Smooth muscle cell (in vitro differentiated cells): Measurements from ENCODE around the gene ASTN2. TPM values are rescaled to one million over a fixed set of nuclear protein-coding genes. Genes with fewer than 3 reads are reported as not detected.
"Not testable (repeated sequence)": the region's sequence is repeated elsewhere in the genome, so short reads cannot be mapped to it uniquely, and the experiment has no call there.

Source experiments
- DNase-seq: peaks from one replicate; lab custom pipeline; 2025; ENCODE audit not compliant: unreplicated experiment; lab: John Stamatoyannopoulos, UW
- H2AFZ ChIP-seq: fragments of 200-600 bp; sonication (generic); 2 replicates; pipeline ENCODE4 v1.6.0; 2016; ENCODE audit warnings: antibody characterized with exemption, low read depth, mild to moderate bottlenecking
- H3F3A ChIP-seq: fragments of 200-600 bp; sonication (generic); 2 replicates; pipeline ENCODE4 v1.6.0; 2017; ENCODE audit warnings: antibody characterized with exemption, low read depth
- H3K27ac ChIP-seq: fragments of 200-600 bp; sonication (generic); 2 replicates; pipeline ENCODE4 v1.5.1; 2016; ENCODE audit warnings: low read depth, mild to moderate bottlenecking
- H3K27me3 ChIP-seq: fragments of 200-600 bp; sonication (generic); 2 replicates; pipeline ENCODE4 v1.6.1; 2016; ENCODE audit warnings: low read depth, mild to moderate bottlenecking
- H3K36me3 ChIP-seq: fragments of 200-600 bp; sonication (generic); 2 replicates; pipeline ENCODE4 v1.5.1; 2016; ENCODE audit warnings: low read depth
- H3K4me1 ChIP-seq: fragments of 200-600 bp; sonication (generic); 2 replicates; pipeline ENCODE4 v1.5.1; 2016; ENCODE audit warnings: low read depth
- H3K4me2 ChIP-seq: fragments of 200-600 bp; sonication (generic); 2 replicates; pipeline ENCODE4 v1.6.0; 2016; ENCODE audit warnings: mild to moderate bottlenecking
- H3K4me3 ChIP-seq: fragments of 200-600 bp; sonication (generic); 2 replicates; pipeline ENCODE4 v1.5.1; 2016; ENCODE audit warnings: mild to moderate bottlenecking
- H3K79me2 ChIP-seq: fragments of 200-600 bp; sonication (generic); 2 replicates; pipeline ENCODE4 v1.6.0; 2016; ENCODE audit warnings: low read depth, mild to moderate bottlenecking
- H3K9ac ChIP-seq: fragments of 200-600 bp; sonication (generic); 2 replicates; pipeline ENCODE4 v1.6.0; 2016; ENCODE audit warnings: low read depth
- H3K9me3 ChIP-seq: fragments of 200-600 bp; sonication (generic); replicated peaks from 2 replicates; pipeline ENCODE4 v1.5.1; 2016; ENCODE audit warnings: low read depth
- H4K20me1 ChIP-seq: fragments of 200-600 bp; sonication (generic); 2 replicates; pipeline ENCODE4 v1.6.0; 2016; ENCODE audit warnings: low read depth
- WGBS: methylation state at CpG from one replicate; pipeline ENCODE4 v1.1.7; 2016; ENCODE audit warnings: low lambda C conversion rate; 5-methylcytosine and 5-hydroxymethylcytosine counted together
- polyA plus RNA-seq: library from polyadenylated mRNA; unstranded; fragments of >200 nt; fragmentation: Nextera tagmentation; extraction: Ambion mirVana; gene quantifications from 2 replicates; pipeline ENCODE4 v1.2.1, GENCODE V29; 2016
- total RNA-seq: library from RNA; depleted of rRNA; stranded (reverse); fragments of >200 nt; gene quantifications from 2 replicates; pipeline ENCODE4 v1.2.3, GENCODE V29; 2014
- TF ChIP-seq, protein P1 (sequence below): fragments of 200-600 bp; sonication (generic); IDR thresholded peaks from 2 replicates; pipeline ENCODE4 v1.5.1; 2017; ENCODE audit warnings: borderline replicate concordance, mild to moderate bottlenecking, antibody characterized with exemption; ENCODE audit not compliant: insufficient read depth, poor library complexity, severe bottlenecking

The ASTN2 gene
- total and polyA plus RNA-seq, 2 experiments from 2014 or later = 6.5 to 6.7 TPM

DNA sequence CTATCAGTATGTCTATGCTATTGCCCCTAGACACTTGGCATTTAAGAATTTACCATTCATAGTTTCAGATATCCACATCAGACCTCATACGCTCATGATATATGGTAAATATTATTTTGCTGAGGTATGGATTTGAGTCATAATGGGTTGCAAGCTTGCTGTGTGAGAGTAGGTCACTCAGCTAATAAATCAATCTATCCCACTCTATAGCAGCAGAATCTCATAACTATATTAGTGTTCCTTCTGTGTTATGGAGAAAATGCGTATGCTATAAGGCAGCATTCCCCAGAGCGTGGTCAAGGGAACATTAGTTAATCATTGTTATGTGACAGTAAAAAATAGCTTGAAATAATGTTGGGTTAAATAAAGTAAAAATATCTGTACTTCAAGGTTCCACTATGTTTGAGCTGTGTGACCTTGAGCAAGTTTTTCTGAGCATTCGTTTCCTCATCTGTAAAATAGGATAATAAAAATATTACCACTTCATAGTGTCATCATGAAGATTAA, 720.0 kb downstream of the ASTN2 start:
- Histone ChIP-seq H4K20me1 (peaks cover 96% of the 10 kb centered on the region), H3F3A (peaks cover 4% of the 10 kb centered on the region), H3K27ac (no peak overlapping the region), H3K4me2 (no peak overlapping the region), H3K4me3 (no peak overlapping the region), H3K4me1 (no peaks in the 10 kb centered on the region), H3K9ac (no peak overlapping the region), H3K36me3 (peaks cover 11% of the 10 kb centered on the region), H3K79me2 (peaks cover 63% of the 10 kb centered on the region), H3K9me3 (no peaks in the 10 kb centered on the region), H2AFZ (no peak overlapping the region), H3K27me3 (no peaks in the 10 kb centered on the region)
- TF ChIP-seq, protein P1, sequence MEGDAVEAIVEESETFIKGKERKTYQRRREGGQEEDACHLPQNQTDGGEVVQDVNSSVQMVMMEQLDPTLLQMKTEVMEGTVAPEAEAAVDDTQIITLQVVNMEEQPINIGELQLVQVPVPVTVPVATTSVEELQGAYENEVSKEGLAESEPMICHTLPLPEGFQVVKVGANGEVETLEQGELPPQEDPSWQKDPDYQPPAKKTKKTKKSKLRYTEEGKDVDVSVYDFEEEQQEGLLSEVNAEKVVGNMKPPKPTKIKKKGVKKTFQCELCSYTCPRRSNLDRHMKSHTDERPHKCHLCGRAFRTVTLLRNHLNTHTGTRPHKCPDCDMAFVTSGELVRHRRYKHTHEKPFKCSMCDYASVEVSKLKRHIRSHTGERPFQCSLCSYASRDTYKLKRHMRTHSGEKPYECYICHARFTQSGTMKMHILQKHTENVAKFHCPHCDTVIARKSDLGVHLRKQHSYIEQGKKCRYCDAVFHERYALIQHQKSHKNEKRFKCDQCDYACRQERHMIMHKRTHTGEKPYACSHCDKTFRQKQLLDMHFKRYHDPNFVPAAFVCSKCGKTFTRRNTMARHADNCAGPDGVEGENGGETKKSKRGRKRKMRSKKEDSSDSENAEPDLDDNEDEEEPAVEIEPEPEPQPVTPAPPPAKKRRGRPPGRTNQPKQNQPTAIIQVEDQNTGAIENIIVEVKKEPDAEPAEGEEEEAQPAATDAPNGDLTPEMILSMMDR = no peak
- DNase-seq = no peak
- 89% methylated on average over 4 of the region's 4 CpGs for WGBS

DNA sequence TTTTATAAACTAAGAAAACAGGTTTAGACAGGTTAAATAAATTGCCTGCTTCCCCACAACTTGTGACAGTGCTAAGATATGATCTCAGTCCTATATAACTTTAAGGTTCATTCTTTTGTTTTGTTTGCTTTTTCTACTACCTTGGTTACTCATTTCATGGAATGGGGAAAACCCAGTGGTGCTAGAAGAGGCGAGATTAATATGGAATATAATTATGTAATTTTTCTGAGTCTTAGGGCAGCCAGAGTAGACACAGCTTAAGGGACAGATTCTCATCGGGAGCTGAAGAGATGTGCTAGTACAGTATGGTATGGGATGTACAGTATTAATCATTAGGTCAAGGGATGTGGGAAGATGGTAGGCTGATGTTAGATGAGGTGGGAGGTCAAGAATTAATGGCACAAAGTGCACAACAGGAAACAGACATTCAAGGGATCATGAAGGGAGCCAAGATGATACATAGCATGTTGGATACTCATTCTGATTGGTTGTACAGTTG, 721.6 kb downstream of the ASTN2 start:
- peaks cover 98% of the 10 kb centered on the region for H4K20me1 ChIP-seq
- H3K27ac ChIP-seq = peak overlapping the region; percentile 79

DNA sequence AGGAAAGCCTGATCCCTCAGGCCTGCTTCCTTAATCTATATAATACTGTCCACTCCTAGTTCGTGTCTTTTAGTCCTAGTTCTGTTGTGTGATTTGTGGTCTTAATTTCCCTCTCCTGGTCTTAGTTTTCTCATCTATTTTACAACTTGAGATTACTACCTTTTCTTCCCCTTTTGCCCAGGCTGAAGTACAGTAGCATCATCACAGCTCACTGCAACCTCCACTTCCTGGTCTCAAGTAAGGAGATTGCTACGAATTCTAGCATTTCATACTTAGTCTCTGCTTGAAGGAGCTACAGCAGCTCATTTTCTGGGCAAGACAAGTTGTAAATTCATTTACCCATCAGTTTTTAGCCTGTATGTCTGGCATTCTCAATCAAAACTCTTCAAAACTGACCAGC, 722.2 kb downstream of the ASTN2 start:
- Histone ChIP-seq H3K79me2 (peaks cover 80% of the 10 kb centered on the region), H3K4me2 (peak overlapping the region; percentile 32), H3K4me1 (peaks cover 7% of the 10 kb centered on the region), H3K27ac (peak overlapping the region; percentile 79), H3K4me3 (no peak overlapping the region), H3K27me3 (no peaks in the 10 kb centered on the region), H3F3A (peaks cover 4% of the 10 kb centered on the region), H4K20me1 (peaks cover 98% of the 10 kb centered on the region), H3K9me3 (no peaks in the 10 kb centered on the region), H3K9ac (peak overlapping the region; percentile 66), H3K36me3 (peaks cover under 1% of the 10 kb centered on the region), H2AFZ (no peak overlapping the region)
- no peak for DNase-seq
- WGBS = 67% methylated on average over 2 of the region's 2 CpGs
- TF ChIP-seq, protein P1 = no peak

More for the DNA sequence above, 721.6 kb downstream of the ASTN2 start:
- no peaks in the 10 kb centered on the region for H3K9me3 ChIP-seq
- H3F3A ChIP-seq = peaks cover 4% of the 10 kb centered on the region
- peak overlapping the region; percentile 30 for H3K9ac ChIP-seq
- no peak for DNase-seq
- 72% methylated on average over 2 of the region's 2 CpGs for WGBS
- peaks cover 7% of the 10 kb centered on the region for H3K36me3 ChIP-seq
- no peak overlapping the region for H2AFZ ChIP-seq
- H3K4me1 ChIP-seq = peaks cover under 1% of the 10 kb centered on the region
- H3K79me2 ChIP-seq = peaks cover 73% of the 10 kb centered on the region
- H3K4me2 ChIP-seq = peak overlapping the region; percentile 32
- no peak overlapping the region for H3K4me3 ChIP-seq
- no peaks in the 10 kb centered on the region for H3K27me3 ChIP-seq
- TF ChIP-seq, protein P1 = no peak

DNA sequence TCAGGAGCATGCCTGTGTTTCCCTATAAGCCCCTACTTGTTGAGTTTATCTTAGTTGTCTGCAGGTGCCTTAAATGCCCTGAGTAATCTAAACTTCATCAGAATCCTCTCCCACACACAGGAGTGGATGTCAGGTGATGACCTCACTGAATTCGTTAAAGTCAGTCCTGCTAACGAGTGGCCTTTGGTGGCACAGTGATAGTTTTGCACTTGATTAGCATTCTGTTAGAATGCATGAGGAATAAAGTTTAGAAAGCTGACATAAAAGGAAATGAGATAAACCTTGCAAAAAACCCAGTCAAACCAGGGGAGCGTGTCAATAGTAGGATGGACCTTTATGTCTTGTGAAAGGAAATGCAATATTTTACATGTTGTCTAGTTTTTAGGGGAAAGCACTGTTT, 723.2 kb downstream of the ASTN2 start:
- Histone ChIP-seq H3K4me1 (peaks cover 7% of the 10 kb centered on the region), H3K4me2 (no peak overlapping the region), H3K36me3 (no peaks in the 10 kb centered on the region), H2AFZ (no peak overlapping the region), H3K9me3 (no peaks in the 10 kb centered on the region), H3K27me3 (no peaks in the 10 kb centered on the region), H3K4me3 (no peak overlapping the region), H3F3A (peaks cover 4% of the 10 kb centered on the region), H3K79me2 (peaks cover 88% of the 10 kb centered on the region), H3K9ac (no peak overlapping the region), H4K20me1 (peaks cover 88% of the 10 kb centered on the region), H3K27ac (peak overlapping the region; percentile 79)
- WGBS = 89% methylated on average over 3 of the region's 3 CpGs
- TF ChIP-seq, protein P1 = no peak
- DNase-seq = no peak

- peaks cover 80% of the 10 kb centered on the region for H4K20me1 ChIP-seq
- not testable (repeated sequence) for H3K9me3 ChIP-seq, H3K36me3 ChIP-seq, H3K9ac ChIP-seq, H3K27ac ChIP-seq, H2AFZ ChIP-seq, H3K4me2 ChIP-seq, H3K4me3 ChIP-seq, DNase-seq, H3K27me3 ChIP-seq, H3F3A ChIP-seq
- H3K4me1 ChIP-seq = peaks cover 10% of the 10 kb centered on the region
- peaks cover 80% of the 10 kb centered on the region for H3K79me2 ChIP-seq
Observed at GRCh38 chr9:116690805-116691204, 724.1 kb downstream of the ASTN2 start.
